ENCODE results near the gene PLOD1.

The PLOD1 gene

DNA sequence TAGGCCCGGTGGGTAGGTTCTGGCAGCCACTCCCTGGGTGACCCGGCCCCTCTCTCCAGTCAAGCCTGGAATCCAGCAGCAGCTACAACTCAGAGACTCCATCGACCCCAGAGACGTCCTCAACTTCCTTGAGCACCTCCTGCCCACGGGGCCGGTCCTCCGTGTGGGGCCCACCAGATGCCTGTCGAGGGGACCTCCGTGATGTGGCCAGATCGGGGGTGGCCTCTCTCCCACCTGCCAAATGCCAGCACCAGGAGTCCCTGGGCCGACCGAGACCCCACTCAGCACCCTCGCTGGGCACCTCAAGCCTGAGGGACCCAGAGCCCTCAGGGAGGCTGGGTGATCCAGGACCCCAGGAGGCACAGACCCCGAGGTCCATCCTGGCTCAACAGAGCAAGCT lies 87.5 kb downstream of the PLOD1 start:
- Histone ChIP-seq H3K9me2 (replicated peaks; ENCODE audit: control insufficient read depth, low read length) (no peaks in the 10 kb centered on the region), H4K20me1 (ENCODE audit: control insufficient read depth, insufficient read depth, low read depth, low read length) (no peaks in the 10 kb centered on the region), H3K27ac (ENCODE audit: low read depth, low read length) (no peak overlapping the region), H3K9me3 (ENCODE audit: control insufficient read depth, insufficient read depth, low read length) (no peaks in the 10 kb centered on the region), H3K79me2 (ENCODE audit: control insufficient read depth, low read length) (peaks cover 24% of the 10 kb centered on the region), H3K4me3 (ENCODE audit: low read length) (no peak overlapping the region), H3K4me1 (ENCODE audit: control insufficient read depth, low read length) (peaks cover 7% of the 10 kb centered on the region), H3K4me2 (ENCODE audit: low read length) (no peak overlapping the region), H3K27me3 (ENCODE audit: control insufficient read depth, low read length) (no peaks in the 10 kb centered on the region), H3F3A (ENCODE audit: control insufficient read depth, insufficient read depth) (no peaks in the 10 kb centered on the region), H3K36me3 (ENCODE audit: control insufficient read depth, low read length) (peaks cover 32% of the 10 kb centered on the region)
- TF ChIP-seq CTCF (IDR thresholded peaks at IDR 0.05; ENCODE audit: low read depth, low read length, poor library complexity, severe bottlenecking) = no peak
- TF ChIP-seq EZH2phosphoT487 (IDR thresholded peaks at IDR 0.05; ENCODE audit: borderline replicate concordance, low read length) = no peak
